Measurements from ENCODE around the gene EIF2S1. TPM values are rescaled to one million over a fixed set of nuclear protein-coding genes. Genes with fewer than 3 reads are reported as not detected.
"Not testable (repeated sequence)": the region's sequence is repeated elsewhere in the genome, so short reads cannot be mapped to it uniquely, and the experiment has no call there.

Gene EIF2S1
- total RNA-seq, 1 experiment from 2014 or later, result 415 TPM

DNA sequence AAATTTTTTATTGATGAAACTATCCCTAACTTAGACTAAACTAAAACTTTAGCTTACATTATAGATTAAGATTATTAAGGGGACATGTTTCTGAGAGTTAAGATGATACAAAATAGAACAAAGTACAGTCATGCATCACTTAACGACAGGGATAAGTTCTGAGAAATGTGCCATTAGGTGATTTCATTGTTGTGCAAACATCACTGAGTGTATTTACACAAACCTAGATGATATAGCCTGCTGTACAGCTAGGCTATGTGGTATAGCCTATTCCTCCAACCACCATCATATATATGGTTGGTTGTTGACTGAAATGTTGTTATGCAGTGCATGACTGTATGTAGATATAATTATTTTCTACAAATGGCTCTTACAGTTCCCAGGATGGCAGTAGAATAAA lies 47.0 kb upstream of the EIF2S1 start:
- no peak for TF ChIP-seq EZH2phosphoT487 (IDR thresholded peaks at IDR 0.05; ENCODE audit: borderline replicate concordance, low read length)
- no peak for TF ChIP-seq CTCF (conservative IDR thresholded peaks at IDR 0.05; ENCODE audit: low read depth, low read length)
- no peak for TF ChIP-seq EZH2 (IDR thresholded peaks at IDR 0.05; ENCODE audit: low read length, unreplicated experiment)
- ChIA-PET CTCF (no interaction called here), POLR2A (ENCODE audit: unreplicated experiment) (no interaction called here)
- H3F3A ChIP-seq (ENCODE audit: low read length, unreplicated experiment), result no peaks in the 10 kb centered on the region
- intact Hi-C loops (cut with micrococcal nuclease), result no loop called here
- no peak overlapping the region for H3K27ac ChIP-seq (ENCODE audit: low read length)
- H3K4me3 ChIP-seq (ENCODE audit: low read length), result no peak overlapping the region
- no TSS peak for BruUV-seq (replicated peaks)
- peaks cover 29% of the 10 kb centered on the region for H3K4me1 ChIP-seq (ENCODE audit: insufficient read depth, low read length)
- H2AFZ ChIP-seq (ENCODE audit: low read length), result no peak overlapping the region
- peaks cover 16% of the 10 kb centered on the region; the same call in 1 of the 2 replicates for H3K36me3 ChIP-seq (ENCODE audit: low read depth, low read length)
- ATAC-seq (peak; percentile 89), DNase-seq (peak; percentile 73)
- no peaks in the 10 kb centered on the region for H3K27me3 ChIP-seq (ENCODE audit: low read length)
- H3K4me2 ChIP-seq (ENCODE audit: low read length), result no peak overlapping the region
- no peak overlapping the region for H3K9ac ChIP-seq (ENCODE audit: low read length)
- H3K9me3 ChIP-seq (ENCODE audit: low read length), result no peaks in the 10 kb centered on the region
- H3K79me2 ChIP-seq (ENCODE audit: low read length), result no peaks in the 10 kb centered on the region
- peaks cover 5% of the 10 kb centered on the region; the same call in 1 of the 2 replicates for H4K20me1 ChIP-seq (ENCODE audit: low read length)
- no peaks in the 10 kb centered on the region for H3K9me2 ChIP-seq (replicated peaks; ENCODE audit: low read length)

DNA sequence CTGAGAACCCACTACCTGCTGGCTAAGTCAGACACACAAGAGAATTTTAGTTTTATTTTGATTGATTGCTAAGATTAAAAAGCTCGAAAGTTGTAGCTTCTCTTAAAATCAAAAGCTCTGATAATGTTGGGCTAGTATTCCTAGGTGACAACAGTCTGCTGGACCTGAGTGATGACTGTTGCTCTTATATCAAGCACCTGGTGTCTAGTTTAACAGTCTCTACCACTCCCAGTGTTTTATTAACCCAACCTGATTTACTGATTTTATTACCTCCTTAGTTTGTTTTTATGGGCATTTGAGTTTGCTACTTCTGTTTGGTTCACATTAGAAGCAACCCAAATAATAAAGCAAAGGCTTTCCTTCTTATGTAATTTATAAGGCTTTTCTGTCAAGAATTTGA lies 42.3 kb upstream of the EIF2S1 start:
- BruUV-seq (replicated peaks), result no TSS peak
- ATAC-seq (peak; percentile 61), DNase-seq (peak; percentile 16)
- intact Hi-C loops (cut with micrococcal nuclease), result no loop called here
- POLR2A ChIA-PET (ENCODE audit: unreplicated experiment), result no interaction called here
- no peak overlapping the region for H3K4me2 ChIP-seq (ENCODE audit: low read length)
- H3F3A ChIP-seq (ENCODE audit: low read length, unreplicated experiment), result no peaks in the 10 kb centered on the region
- no peak overlapping the region for H3K4me3 ChIP-seq (ENCODE audit: low read length)
- H3K9me3 ChIP-seq (ENCODE audit: low read length), result no peaks in the 10 kb centered on the region
- no peak for TF ChIP-seq CTCF (conservative IDR thresholded peaks at IDR 0.05; ENCODE audit: low read depth, low read length)
- no peak for TF ChIP-seq EZH2 (IDR thresholded peaks at IDR 0.05; ENCODE audit: low read length, unreplicated experiment)
- no peak for TF ChIP-seq EZH2phosphoT487 (IDR thresholded peaks at IDR 0.05; ENCODE audit: borderline replicate concordance, low read length)
- no peaks in the 10 kb centered on the region for H3K79me2 ChIP-seq (ENCODE audit: low read length)
- no peak overlapping the region for H2AFZ ChIP-seq (ENCODE audit: low read length)
- H3K27me3 ChIP-seq (ENCODE audit: low read length), result no peaks in the 10 kb centered on the region
- H3K36me3 ChIP-seq (ENCODE audit: low read depth, low read length), result peaks cover 30% of the 10 kb centered on the region
- H3K9me2 ChIP-seq (replicated peaks; ENCODE audit: low read length), result no peaks in the 10 kb centered on the region
- H3K4me1 ChIP-seq (ENCODE audit: insufficient read depth, low read length), result peaks cover 9% of the 10 kb centered on the region
- no peak overlapping the region for H3K27ac ChIP-seq (ENCODE audit: low read length)
- CTCF ChIA-PET, result no interaction called here
- no peak overlapping the region for H3K9ac ChIP-seq (ENCODE audit: low read length)
- H4K20me1 ChIP-seq (ENCODE audit: low read length), result no peaks in the 10 kb centered on the region

DNA sequence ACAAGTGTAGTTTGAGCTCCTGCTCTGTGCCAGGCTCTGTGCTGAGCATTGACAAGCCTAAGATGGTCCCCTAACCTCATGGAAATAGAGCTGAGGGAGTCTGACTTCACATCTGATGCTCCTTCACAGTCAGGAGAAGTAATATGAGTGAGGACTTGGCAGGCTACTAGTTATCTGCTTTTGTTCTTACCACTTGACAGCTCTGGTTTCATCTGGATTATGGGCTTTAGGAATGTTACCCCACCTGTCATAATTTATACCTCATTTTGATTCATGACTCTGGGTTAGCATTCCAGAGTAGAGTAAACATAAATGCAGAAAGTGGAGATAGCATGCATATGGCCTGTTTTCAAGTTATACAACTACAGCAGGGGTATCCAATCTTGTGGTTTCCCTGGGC lies 41.0 kb upstream of the EIF2S1 start:
- Histone ChIP-seq H3K4me3 (ENCODE audit: low read length) (no peak overlapping the region), H3K4me2 (ENCODE audit: low read length) (no peak overlapping the region), H3K9me2 (replicated peaks; ENCODE audit: low read length) (no peaks in the 10 kb centered on the region), H3K9me3 (ENCODE audit: low read length) (no peaks in the 10 kb centered on the region), H3K36me3 (ENCODE audit: low read depth, low read length) (peaks cover 33% of the 10 kb centered on the region), H3K9ac (ENCODE audit: low read length) (no peak overlapping the region), H2AFZ (ENCODE audit: low read length) (no peak overlapping the region), H3K27me3 (ENCODE audit: low read length) (no peaks in the 10 kb centered on the region), H3F3A (ENCODE audit: low read length, unreplicated experiment) (no peaks in the 10 kb centered on the region), H3K4me1 (ENCODE audit: insufficient read depth, low read length) (no peaks in the 10 kb centered on the region), H4K20me1 (ENCODE audit: low read length) (no peaks in the 10 kb centered on the region), H3K27ac (ENCODE audit: low read length) (no peak overlapping the region), H3K79me2 (ENCODE audit: low read length) (no peaks in the 10 kb centered on the region)
- BruUV-seq (replicated peaks), result TSS peak; percentile 23
- ChIA-PET POLR2A (ENCODE audit: unreplicated experiment) (interaction anchor here (0.9 kb wide), 1 partner anchor 41 kb away, joined by 3 read pairs; the partner anchor contains the start of gene ATP6V1D), CTCF (interaction anchor here (0.6 to 1.3 kb wide), 4 partner anchors 16 to 811 kb away, joined by 3 to 5 read pairs (median 4); partner anchors contain the start of gene GPHN)
- TF ChIP-seq CTCF (conservative IDR thresholded peaks at IDR 0.05; ENCODE audit: low read depth, low read length) (no peak), EZH2phosphoT487 (IDR thresholded peaks at IDR 0.05; ENCODE audit: borderline replicate concordance, low read length) (no peak), EZH2 (IDR thresholded peaks at IDR 0.05; ENCODE audit: low read length, unreplicated experiment) (no peak)
- DNase-seq (peak; percentile 74), ATAC-seq (peak; percentile 72)
- intact Hi-C loops (cut with micrococcal nuclease), result no loop called here

- H3K9me2 ChIP-seq (replicated peaks; ENCODE audit: low read length); H3K4me2 ChIP-seq (ENCODE audit: low read length); H2AFZ ChIP-seq (ENCODE audit: low read length); ATAC-seq; H3K4me3 ChIP-seq (ENCODE audit: low read length); H3K79me2 ChIP-seq (ENCODE audit: low read length); POLR2A ChIA-PET (ENCODE audit: unreplicated experiment); DNase-seq; H3F3A ChIP-seq (ENCODE audit: low read length, unreplicated experiment); BruUV-seq (replicated peaks); H3K9ac ChIP-seq (ENCODE audit: low read length); CTCF ChIA-PET; H3K27ac ChIP-seq (ENCODE audit: low read length); H3K27me3 ChIP-seq (ENCODE audit: low read length); H3K9me3 ChIP-seq (ENCODE audit: low read length); H4K20me1 ChIP-seq (ENCODE audit: low read length): not testable (repeated sequence)
- Histone ChIP-seq H3K36me3 (ENCODE audit: low read depth, low read length) (peaks cover 42% of the 10 kb centered on the region), H3K4me1 (ENCODE audit: insufficient read depth, low read length) (peaks cover 17% of the 10 kb centered on the region)
- intact Hi-C loops (cut with micrococcal nuclease), result loop anchor here (5.0 kb wide), 1 partner anchor 87 kb away; the partner anchor contains the start of gene PALS1
Observed at GRCh38 chr14:67329666-67330065, 30.5 kb upstream of the EIF2S1 start.
